WTC11 (cell line): Measurements from ENCODE around the gene MRPL9. TPM values are rescaled to one million over a fixed set of nuclear protein-coding genes. Genes with fewer than 3 reads are reported as not detected.

Experiments used
- ATAC-seq: fragments of 200-7000 bp; cut with Tn5 transposase; 2 replicates; pipeline ENCODE4 v1.10.0; 2021; ENCODE audit warnings: mild to moderate bottlenecking, moderate library complexity
- CTCF ChIA-PET: fragments of 300-600 bp; sonication (Branson Sonifier 250); formaldehyde crosslinking; loops from one replicate; lab custom pipeline; 2021; ENCODE audit warnings: antibody characterized with exemption; lab: Charles Lee
- POLR2A ChIA-PET: fragments of 350-600 bp; sonication (Branson Sonifier 250); formaldehyde crosslinking; loops from one replicate; lab custom pipeline; 2021; ENCODE audit warnings: antibody characterized with exemption; lab: Charles Lee
- DNase-seq: peaks from one replicate; pipeline ENCODE4 v3.0.0; 2021; ENCODE audit warnings: low spot score
- H3K27ac Mint-ChIP-seq: 2 replicates; pipeline ENCODE4 v1.8.0; 2021; ENCODE audit warnings: mixed read lengths
- H3K27me3 Mint-ChIP-seq: 2 replicates; pipeline ENCODE4 v1.8.0; 2021; ENCODE audit warnings: low read depth, mild to moderate bottlenecking, moderate library complexity, mixed read lengths
- H3K36me3 Mint-ChIP-seq: 2 replicates; pipeline ENCODE4 v1.8.0; 2021; ENCODE audit warnings: mixed read lengths
- H3K4me1 Mint-ChIP-seq: 2 replicates; pipeline ENCODE4 v1.8.0; 2022; ENCODE audit warnings: mixed read lengths
- H3K4me3 Mint-ChIP-seq: 2 replicates; pipeline ENCODE4 v1.8.0; 2021; ENCODE audit warnings: mild to moderate bottlenecking, moderate library complexity, mixed read lengths
- H3K9me3 Mint-ChIP-seq: 2 replicates; pipeline ENCODE4 v1.8.0; 2021; ENCODE audit warnings: mixed read lengths
- ELF4 ChIP-seq: sonication (generic); formaldehyde crosslinking; IDR thresholded peaks from 2 replicates; pipeline ENCODE4 v1.8.1; 2022; ENCODE audit warnings: low read depth, mild to moderate bottlenecking, moderate library complexity, missing genetic modification reagents
- GABPB1 ChIP-seq: sonication (generic); formaldehyde crosslinking; IDR thresholded peaks from 2 replicates; pipeline ENCODE4 v1.8.1; 2023; ENCODE audit warnings: mild to moderate bottlenecking, missing genetic modification reagents
- GRHL2 ChIP-seq: fragments of 250-450 bp; sonication (Bioruptor Pico); IDR thresholded peaks from 2 replicates; pipeline ENCODE4 v1.8.0; 2022; ENCODE audit warnings: mild to moderate bottlenecking, moderate library complexity; ENCODE audit not compliant: insufficient replicate concordance, severe bottlenecking
- GTF2I ChIP-seq: fragments of 250-450 bp; sonication (Bioruptor Pico); conservative IDR thresholded peaks from 2 replicates; pipeline ENCODE4 v1.4.0; 2021; ENCODE audit warnings: mild to moderate bottlenecking
- JAZF1 ChIP-seq: fragments of 250-450 bp; sonication (Bioruptor Pico); IDR thresholded peaks from 2 replicates; pipeline ENCODE4 v1.9.0; 2021; ENCODE audit warnings: moderate library complexity, mild to moderate bottlenecking, inconsistent platforms
- NFATC4 ChIP-seq: fragments of 250-450 bp; sonication (Bioruptor Pico); IDR thresholded peaks from 2 replicates; pipeline ENCODE4 v1.9.0; 2021; ENCODE audit warnings: mild to moderate bottlenecking
- NR2C2 ChIP-seq: sonication (generic); formaldehyde crosslinking; IDR thresholded peaks from 2 replicates; pipeline ENCODE4 v1.8.0; 2022; ENCODE audit warnings: mild to moderate bottlenecking, missing genetic modification reagents
- RORB ChIP-seq: fragments of 250-450 bp; sonication (Bioruptor Pico); IDR thresholded peaks from 2 replicates; pipeline ENCODE4 v1.9.0; 2021; ENCODE audit warnings: mild to moderate bottlenecking
- SOX15 ChIP-seq: fragments of 250-450 bp; sonication (Bioruptor Pico); IDR thresholded peaks from 2 replicates; pipeline ENCODE4 v1.9.0; 2021; ENCODE audit warnings: mild to moderate bottlenecking
- ZNF138 ChIP-seq: sonication (generic); formaldehyde crosslinking; conservative IDR thresholded peaks from 2 replicates; pipeline ENCODE4 v1.8.1; 2022; ENCODE audit warnings: mild to moderate bottlenecking, moderate library complexity, missing genetic modification reagents
- ZNF263 ChIP-seq: sonication (generic); formaldehyde crosslinking; IDR thresholded peaks from 2 replicates; pipeline ENCODE4 v1.8.1; 2022; ENCODE audit warnings: low read depth, mild to moderate bottlenecking, moderate library complexity, missing genetic modification reagents
- ZNF423 ChIP-seq: fragments of 250-450 bp; sonication (Bioruptor Pico); IDR thresholded peaks from 2 replicates; pipeline ENCODE4 v2.1.2; 2022; ENCODE audit warnings: mild to moderate bottlenecking, moderate library complexity
- ZNF671 ChIP-seq: fragments of 250-450 bp; sonication (Bioruptor Pico); IDR thresholded peaks from 2 replicates; pipeline ENCODE4 v1.8.0; 2021; ENCODE audit warnings: mild to moderate bottlenecking
- total RNA-seq: library from RNA; stranded (reverse); gene quantifications from 3 replicates; pipeline ENCODE4 v1.2.3, GENCODE V29; 2021
- TF ChIP-seq, protein P1 (sequence below): sonication (generic); formaldehyde crosslinking; IDR thresholded peaks from 2 replicates; pipeline ENCODE4 v1.8.0; 2022; ENCODE audit warnings: mild to moderate bottlenecking, missing genetic modification reagents
- TF ChIP-seq, protein P2 (sequence below): sonication (generic); formaldehyde crosslinking; IDR thresholded peaks from 2 replicates; pipeline ENCODE4 v1.8.1; 2022; ENCODE audit warnings: missing genetic modification reagents, borderline replicate concordance
- TF ChIP-seq, protein P3 (sequence below): sonication (generic); formaldehyde crosslinking; IDR thresholded peaks from 2 replicates; pipeline ENCODE4 v1.8.0; 2022; ENCODE audit warnings: missing genetic modification reagents
- TF ChIP-seq, protein P4 (sequence below): sonication (generic); formaldehyde crosslinking; IDR thresholded peaks from 2 replicates; pipeline ENCODE4 v1.8.0; 2023; ENCODE audit warnings: missing genetic modification reagents
- TF ChIP-seq, protein P5 (sequence below): fragments of 250-450 bp; sonication (Bioruptor Pico); conservative IDR thresholded peaks from 2 replicates; pipeline ENCODE4 v1.9.0; 2021; ENCODE audit warnings: mild to moderate bottlenecking
- TF ChIP-seq, protein P6 (sequence below): sonication (generic); formaldehyde crosslinking; IDR thresholded peaks from 2 replicates; pipeline ENCODE4 v1.8.0; 2022; ENCODE audit warnings: mild to moderate bottlenecking, missing genetic modification reagents
- TF ChIP-seq, protein P7 (sequence below): sonication (generic); formaldehyde crosslinking; IDR thresholded peaks from 2 replicates; pipeline ENCODE4 v1.8.1; 2023; ENCODE audit warnings: mild to moderate bottlenecking, missing genetic modification reagents

The MRPL9 gene
- total RNA-seq, 1 experiment from 2014 or later: 99.3 TPM

DNA sequence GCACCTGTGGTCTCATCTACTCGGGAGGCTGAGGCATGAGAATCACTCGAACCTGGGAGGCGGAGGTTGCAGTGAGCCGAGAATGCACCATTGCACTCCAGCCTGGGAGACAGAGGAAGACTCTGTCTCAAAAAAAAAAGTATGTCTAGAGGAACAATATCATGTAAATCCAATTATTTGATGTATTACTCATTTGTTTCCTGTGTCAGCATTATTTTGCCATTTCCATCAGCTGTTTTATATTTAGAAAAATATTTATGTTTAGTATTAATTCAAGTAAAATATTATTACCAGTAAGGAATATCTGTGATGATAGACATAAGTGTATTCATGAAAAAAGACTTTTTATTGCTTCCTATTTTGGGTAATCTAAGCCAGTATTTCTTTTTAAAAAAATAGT is 14.0 kb upstream of the MRPL9 start (continued):
- TF ChIP-seq, protein P1, sequence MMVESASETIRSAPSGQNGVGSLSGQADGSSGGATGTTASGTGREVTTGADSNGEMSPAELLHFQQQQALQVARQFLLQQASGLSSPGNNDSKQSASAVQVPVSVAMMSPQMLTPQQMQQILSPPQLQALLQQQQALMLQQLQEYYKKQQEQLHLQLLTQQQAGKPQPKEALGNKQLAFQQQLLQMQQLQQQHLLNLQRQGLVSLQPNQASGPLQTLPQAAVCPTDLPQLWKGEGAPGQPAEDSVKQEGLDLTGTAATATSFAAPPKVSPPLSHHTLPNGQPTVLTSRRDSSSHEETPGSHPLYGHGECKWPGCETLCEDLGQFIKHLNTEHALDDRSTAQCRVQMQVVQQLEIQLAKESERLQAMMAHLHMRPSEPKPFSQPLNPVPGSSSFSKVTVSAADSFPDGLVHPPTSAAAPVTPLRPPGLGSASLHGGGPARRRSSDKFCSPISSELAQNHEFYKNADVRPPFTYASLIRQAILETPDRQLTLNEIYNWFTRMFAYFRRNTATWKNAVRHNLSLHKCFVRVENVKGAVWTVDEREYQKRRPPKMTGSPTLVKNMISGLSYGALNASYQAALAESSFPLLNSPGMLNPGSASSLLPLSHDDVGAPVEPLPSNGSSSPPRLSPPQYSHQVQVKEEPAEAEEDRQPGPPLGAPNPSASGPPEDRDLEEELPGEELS (CRISPR knock-in tag): no peak
- TF ChIP-seq, protein P2, sequence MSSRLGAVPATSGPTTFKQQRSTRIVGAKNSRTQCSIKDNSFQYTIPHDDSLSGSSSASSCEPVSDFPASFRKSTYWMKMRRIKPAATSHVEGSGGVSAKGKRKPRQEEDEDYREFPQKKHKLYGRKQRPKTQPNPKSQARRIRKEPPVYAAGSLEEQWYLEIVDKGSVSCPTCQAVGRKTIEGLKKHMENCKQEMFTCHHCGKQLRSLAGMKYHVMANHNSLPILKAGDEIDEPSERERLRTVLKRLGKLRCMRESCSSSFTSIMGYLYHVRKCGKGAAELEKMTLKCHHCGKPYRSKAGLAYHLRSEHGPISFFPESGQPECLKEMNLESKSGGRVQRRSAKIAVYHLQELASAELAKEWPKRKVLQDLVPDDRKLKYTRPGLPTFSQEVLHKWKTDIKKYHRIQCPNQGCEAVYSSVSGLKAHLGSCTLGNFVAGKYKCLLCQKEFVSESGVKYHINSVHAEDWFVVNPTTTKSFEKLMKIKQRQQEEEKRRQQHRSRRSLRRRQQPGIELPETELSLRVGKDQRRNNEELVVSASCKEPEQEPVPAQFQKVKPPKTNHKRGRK (CRISPR knock-in tag): no peak
- TF ChIP-seq SOX15 (CRISPR knock-in tag) (no peak), GABPB1 (no peak), NR2C2 (no peak), RORB (CRISPR knock-in tag) (no peak), ZNF138 (CRISPR knock-in tag) (no peak), ZNF423 (CRISPR knock-in tag) (no peak), ZNF671 (CRISPR knock-in tag) (no peak)

DNA sequence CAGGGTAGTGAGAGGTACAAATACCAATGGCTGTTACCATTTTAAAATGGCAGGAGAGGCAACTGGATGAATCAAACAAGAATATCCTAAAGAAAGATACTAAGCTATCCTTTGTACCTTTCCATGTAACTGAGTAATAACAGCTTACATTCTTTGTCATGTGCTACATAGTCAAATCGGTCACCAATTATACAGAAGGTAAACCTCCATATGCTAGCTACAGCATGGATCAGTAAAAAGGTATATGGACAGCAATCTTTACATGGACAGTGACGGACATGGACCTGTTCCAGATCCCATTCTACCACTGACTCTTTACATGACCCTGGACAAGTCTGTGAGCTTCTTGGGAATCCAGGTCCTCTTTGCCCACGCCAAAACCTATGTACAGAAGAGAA is 13.4 kb upstream of the MRPL9 start:
- DNase-seq (no peak), ATAC-seq (no peak)
- no peak overlapping the region for H3K27ac Mint-ChIP-seq
- POLR2A ChIA-PET: no interaction called here
- TF ChIP-seq GRHL2 (CRISPR knock-in tag) (no peak), GABPB1 (no peak)
- TF ChIP-seq, all 79 proteins: peak for 0
- Mint-ChIP-seq H3K4me1 (no peaks in the 10 kb centered on the region), H3K4me3 (no peak overlapping the region), H3K36me3 (peaks cover 46% of the 10 kb centered on the region), H3K9me3 (no peaks in the 10 kb centered on the region), H3K27me3 (no peaks in the 10 kb centered on the region)
- CTCF ChIA-PET: no interaction called here

DNA sequence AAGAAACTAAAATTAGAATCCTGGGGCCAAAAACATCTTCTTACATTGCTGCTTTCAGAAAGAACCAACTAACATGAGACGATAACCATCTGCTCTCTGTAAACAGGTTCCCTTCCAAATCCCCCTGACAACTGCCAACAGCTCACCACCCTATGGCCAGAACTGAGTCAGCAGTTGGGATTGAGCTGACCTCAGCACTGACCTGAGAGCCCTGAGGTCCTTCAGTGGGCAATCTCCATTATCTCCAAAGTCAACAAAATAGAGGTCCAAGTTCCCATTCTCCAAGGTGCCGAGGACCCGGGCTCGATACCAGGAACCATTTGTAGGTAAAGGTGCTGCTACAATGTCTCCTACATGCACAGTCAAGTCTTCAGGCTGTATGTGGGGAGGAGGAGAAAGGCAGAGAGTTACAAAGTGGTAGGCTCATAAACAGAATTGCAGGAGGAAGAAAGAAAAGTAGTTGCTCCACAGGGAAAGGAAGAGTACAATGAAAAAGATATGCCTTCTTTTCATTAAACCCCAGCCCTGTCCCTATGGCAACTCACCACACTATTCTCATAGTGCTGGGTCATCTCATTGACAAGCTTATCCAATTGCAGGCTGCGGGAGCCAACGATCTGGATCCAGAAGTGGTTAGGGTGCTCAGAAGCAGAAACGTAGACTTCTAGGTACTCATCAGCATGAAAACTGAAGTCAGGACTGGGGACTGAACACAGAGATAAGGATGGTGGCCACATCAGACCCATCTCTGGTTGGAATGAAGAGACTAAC is 12.8 kb upstream of the MRPL9 start:
- ChIA-PET POLR2A (no interaction called here), CTCF (no interaction called here)
- Mint-ChIP-seq H3K4me1 (no peaks in the 10 kb centered on the region), H3K9me3 (no peaks in the 10 kb centered on the region), H3K36me3 (peaks cover 41% of the 10 kb centered on the region), H3K27me3 (no peaks in the 10 kb centered on the region), H3K27ac (no peak overlapping the region), H3K4me3 (no peak overlapping the region)
- ATAC-seq: no peak
- no peak for DNase-seq
- no peak for TF ChIP-seq SOX15 (CRISPR knock-in tag)
- TF ChIP-seq, protein P3, sequence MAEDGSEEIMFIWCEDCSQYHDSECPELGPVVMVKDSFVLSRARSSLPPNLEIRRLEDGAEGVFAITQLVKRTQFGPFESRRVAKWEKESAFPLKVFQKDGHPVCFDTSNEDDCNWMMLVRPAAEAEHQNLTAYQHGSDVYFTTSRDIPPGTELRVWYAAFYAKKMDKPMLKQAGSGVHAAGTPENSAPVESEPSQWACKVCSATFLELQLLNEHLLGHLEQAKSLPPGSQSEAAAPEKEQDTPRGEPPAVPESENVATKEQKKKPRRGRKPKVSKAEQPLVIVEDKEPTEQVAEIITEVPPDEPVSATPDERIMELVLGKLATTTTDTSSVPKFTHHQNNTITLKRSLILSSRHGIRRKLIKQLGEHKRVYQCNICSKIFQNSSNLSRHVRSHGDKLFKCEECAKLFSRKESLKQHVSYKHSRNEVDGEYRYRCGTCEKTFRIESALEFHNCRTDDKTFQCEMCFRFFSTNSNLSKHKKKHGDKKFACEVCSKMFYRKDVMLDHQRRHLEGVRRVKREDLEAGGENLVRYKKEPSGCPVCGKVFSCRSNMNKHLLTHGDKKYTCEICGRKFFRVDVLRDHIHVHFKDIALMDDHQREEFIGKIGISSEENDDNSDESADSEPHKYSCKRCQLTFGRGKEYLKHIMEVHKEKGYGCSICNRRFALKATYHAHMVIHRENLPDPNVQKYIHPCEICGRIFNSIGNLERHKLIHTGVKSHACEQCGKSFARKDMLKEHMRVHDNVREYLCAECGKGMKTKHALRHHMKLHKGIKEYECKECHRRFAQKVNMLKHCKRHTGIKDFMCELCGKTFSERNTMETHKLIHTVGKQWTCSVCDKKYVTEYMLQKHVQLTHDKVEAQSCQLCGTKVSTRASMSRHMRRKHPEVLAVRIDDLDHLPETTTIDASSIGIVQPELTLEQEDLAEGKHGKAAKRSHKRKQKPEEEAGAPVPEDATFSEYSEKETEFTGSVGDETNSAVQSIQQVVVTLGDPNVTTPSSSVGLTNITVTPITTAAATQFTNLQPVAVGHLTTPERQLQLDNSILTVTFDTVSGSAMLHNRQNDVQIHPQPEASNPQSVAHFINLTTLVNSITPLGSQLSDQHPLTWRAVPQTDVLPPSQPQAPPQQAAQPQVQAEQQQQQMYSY (CRISPR knock-in tag): no peak
- TF ChIP-seq, protein P4, sequence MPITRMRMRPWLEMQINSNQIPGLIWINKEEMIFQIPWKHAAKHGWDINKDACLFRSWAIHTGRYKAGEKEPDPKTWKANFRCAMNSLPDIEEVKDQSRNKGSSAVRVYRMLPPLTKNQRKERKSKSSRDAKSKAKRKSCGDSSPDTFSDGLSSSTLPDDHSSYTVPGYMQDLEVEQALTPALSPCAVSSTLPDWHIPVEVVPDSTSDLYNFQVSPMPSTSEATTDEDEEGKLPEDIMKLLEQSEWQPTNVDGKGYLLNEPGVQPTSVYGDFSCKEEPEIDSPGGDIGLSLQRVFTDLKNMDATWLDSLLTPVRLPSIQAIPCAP: no peak
- TF ChIP-seq ZNF138 (CRISPR knock-in tag): no peak
- no peak for TF ChIP-seq ZNF263 (CRISPR knock-in tag)
- TF ChIP-seq ZNF423 (CRISPR knock-in tag): no peak
- TF ChIP-seq, protein P5, sequence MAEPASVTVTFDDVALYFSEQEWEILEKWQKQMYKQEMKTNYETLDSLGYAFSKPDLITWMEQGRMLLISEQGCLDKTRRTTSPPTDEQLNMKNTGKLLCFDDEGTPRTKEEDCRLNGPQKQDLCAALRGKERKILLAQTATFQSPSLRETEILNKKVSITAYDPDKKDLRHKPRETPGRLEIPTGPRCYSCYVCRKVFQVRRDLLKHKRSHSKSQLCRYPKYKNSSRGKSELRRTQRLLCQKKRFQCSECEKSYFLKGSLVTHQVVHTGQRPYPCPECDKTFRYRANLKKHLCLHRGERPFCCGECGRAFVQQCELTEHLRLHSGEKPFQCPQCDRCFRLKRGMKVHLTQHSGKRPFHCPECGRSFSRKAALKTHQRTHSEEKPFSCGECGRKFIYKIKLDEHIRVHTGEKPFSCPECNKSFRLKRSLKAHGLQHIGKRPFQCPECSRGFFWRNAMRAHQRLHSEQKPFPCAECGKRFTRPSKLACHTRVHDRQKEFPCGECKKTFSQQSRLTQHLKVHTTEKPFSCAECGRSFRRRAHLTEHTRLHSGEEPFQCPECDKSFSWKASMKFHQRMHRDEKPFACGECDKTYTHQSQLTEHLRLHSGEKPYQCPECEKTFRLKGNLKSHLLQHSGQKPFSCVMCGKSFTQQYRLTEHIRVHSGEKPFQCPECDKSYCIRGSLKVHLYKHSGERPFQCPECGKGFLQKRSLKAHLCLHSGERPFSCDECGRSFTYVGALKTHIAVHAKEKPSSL: no peak
- TF ChIP-seq ELF4: no peak
- no peak for TF ChIP-seq NFATC4 (CRISPR knock-in tag)
- TF ChIP-seq GTF2I: no peak
- TF ChIP-seq, protein P6, sequence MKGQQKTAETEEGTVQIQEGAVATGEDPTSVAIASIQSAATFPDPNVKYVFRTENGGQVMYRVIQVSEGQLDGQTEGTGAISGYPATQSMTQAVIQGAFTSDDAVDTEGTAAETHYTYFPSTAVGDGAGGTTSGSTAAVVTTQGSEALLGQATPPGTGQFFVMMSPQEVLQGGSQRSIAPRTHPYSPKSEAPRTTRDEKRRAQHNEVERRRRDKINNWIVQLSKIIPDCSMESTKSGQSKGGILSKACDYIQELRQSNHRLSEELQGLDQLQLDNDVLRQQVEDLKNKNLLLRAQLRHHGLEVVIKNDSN: no peak
- TF ChIP-seq JAZF1 (CRISPR knock-in tag): no peak
- TF ChIP-seq, protein P7, sequence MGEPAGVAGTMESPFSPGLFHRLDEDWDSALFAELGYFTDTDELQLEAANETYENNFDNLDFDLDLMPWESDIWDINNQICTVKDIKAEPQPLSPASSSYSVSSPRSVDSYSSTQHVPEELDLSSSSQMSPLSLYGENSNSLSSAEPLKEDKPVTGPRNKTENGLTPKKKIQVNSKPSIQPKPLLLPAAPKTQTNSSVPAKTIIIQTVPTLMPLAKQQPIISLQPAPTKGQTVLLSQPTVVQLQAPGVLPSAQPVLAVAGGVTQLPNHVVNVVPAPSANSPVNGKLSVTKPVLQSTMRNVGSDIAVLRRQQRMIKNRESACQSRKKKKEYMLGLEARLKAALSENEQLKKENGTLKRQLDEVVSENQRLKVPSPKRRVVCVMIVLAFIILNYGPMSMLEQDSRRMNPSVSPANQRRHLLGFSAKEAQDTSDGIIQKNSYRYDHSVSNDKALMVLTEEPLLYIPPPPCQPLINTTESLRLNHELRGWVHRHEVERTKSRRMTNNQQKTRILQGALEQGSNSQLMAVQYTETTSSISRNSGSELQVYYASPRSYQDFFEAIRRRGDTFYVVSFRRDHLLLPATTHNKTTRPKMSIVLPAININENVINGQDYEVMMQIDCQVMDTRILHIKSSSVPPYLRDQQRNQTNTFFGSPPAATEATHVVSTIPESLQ (CRISPR knock-in tag): no peak
